SH-SY5Y (cell line): ENCODE measurements around the gene GARIN5B.

Experiments used
- GATA2 ChIP-seq: IDR thresholded peaks from 2 replicates; pipeline ENCODE4 v1.6.1; 2011; ENCODE audit warnings: mild to moderate bottlenecking, low read depth, low read length
- GATA3 ChIP-seq: IDR thresholded peaks from 2 replicates; pipeline ENCODE4 v1.6.1; 2011; ENCODE audit warnings: low read depth, mild to moderate bottlenecking, low read length, moderate library complexity

GARIN5B gene

DNA sequence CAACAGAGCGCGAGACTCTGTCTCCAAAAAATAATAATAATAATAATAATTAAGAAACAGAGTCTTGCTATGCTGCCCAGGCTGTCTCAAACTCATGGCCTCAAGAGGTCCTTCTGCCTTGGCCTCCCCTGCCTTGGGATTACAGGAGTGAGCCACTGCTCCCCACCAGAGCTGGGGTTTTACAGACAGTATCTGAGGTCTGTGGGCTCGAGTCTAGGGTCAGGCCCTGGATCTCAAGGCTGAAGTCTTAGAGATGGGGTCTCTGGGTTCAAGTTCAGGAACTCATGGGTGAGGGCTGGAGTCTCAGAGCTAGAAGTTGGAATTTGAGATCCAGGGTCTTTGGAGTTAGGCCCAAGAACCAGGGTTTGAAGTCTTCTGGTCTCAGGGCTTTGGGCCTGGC, 3.7 kb upstream of the GARIN5B start:
- TF ChIP-seq GATA2 (no peak), GATA3 (no peak)

DNA sequence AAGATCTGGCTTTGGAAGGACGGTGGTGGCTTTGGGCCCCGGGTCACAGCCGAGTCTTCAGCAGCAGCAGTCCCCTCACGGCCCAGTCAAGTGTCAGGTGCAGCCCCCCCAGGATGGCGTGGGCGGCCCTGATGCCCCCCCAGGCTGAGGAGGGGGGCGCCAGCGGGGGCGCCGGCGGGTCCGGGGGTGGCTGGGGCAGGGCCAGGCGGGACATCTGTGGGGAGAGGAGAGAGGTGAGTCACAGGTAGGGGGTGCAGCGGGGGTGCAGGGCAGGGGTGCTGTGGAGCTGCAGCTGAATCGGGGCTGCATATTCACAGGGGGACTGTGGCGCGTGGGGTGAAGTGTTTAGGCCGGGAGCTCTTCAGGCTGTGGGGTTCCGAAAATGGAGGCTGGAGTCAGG, 2.9 kb upstream of the GARIN5B start:
- TF ChIP-seq GATA3 (no peak), GATA2 (no peak)

DNA sequence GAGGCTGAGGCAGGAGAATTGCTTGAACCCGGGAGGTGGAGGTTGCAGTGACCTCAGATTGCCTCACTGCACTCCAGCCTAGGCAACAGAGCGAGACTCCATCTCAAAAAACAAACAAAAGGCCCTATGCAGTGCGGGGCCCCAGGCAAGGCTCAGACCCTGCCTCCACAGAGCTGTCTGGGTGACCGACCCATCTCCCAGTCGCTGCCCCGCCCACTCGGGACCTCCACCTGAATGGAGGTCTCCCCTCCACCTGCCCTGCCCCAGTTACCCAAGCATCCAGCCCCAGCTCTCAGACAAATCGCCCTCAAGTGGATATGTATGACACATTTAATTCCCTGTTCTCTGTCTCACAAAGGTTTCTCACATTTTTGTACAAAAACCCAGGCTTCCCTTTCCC, 2.2 kb upstream of the GARIN5B start:
- TF ChIP-seq GATA3 (no peak), GATA2 (no peak)

DNA sequence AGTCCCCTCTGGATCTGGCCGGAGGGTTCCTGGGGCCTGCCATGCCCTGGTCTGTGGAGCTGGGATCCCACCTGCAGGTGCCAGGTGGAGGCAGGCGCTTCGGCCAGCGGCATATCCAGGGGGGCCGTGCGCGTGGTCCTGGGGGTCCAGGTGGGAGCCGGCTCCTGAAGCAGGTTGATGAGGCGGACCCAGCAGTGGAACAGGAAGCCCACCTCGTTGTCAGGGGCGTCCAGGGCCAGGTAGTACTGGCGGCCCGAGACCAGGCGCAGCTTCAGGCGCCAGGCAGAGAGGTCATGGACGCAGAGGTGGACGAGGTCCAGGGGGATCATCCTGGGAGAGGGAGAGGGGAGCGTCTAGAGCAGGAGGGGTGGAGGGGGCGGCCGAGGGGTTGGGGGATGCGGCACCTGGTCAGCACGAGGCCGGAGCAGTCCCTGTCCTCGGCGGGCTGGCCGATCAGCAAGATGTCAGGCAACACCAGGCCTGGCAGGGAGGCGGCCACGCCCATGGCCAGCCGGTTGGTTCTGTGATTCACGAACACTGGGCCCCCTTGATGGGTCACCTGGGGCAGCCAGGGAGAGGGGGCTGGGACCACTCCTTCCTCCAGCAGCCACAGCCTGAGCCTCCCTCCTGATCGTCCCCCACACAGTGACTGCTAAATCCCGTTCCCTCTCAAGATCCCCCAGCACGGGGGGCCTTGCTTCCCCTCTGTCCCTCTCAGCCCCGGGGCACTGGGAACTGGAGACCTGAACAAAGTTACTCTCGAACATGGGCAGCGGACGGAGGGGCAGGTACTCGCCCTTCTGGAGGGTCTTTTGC, 678 bp downstream of the GARIN5B start:
- TF ChIP-seq GATA3 (no peak), GATA2 (no peak)

DNA sequence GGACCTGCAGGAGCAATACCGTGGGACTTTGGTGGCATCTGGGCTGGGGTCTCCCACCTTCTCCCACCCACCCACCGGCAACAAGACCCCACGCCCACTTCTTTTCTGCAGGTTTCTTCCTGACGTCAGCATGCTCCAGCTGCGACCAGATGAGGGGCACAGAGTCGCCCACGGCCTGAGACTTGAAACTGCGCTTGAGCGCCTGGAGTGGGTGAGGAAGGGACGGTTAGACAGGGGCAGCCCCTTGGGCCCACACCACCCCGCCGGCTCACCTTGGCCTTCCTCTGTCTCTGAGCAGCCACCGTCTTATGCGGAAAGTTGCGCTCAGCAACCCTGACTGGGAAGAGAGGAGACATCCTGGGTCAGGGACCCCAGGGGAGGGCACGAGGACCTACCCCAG, 2.2 kb downstream of the GARIN5B start:
- TF ChIP-seq GATA2 (no peak), GATA3 (no peak)

DNA sequence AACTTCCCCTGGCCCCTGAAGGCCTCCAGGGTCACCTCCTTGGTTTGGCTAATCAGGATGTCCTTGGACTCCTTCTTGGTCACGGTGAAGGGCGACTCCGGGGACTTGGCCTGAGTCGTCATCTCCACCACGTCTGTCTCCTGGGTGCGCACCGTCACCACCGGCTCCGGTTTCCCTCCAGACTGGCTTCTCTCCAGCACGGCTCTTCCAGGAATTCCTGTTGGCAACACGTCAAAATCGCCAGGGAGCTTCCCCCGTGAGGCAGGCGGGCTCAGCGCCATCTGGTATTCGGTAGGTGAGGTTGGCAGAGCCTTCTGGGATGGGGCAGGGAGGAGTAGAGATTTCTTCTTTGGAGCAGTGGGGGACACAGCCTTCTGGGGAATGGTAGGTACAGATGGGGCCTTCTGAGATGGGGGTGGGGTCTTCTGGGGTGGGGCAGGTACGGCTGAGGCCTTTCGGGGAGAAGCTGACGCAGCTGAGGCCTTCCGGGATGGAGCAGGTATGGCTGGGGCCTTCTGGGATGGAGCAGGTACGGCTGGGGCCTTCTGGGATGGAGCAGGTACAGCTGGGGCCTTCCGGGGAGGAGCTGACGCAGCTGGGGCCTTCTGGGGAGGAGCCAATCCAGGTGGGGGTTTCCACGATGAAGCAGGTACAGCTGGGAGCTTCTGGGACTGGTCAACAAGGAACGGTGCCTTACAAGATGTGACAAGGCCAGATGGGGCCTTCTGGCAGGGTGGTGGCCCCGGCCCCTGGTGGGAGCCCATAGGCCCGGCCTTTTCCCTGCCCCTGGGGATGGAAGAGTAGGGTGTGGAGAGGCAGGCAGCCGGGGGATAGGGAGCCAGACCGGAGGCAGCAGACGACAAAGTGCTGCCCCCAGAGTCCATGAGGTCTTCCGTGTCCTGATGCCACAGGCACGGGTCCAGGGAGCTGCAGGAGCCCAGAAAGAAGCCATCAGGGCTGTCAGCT, 3.8 kb downstream of the GARIN5B start:
- TF ChIP-seq GATA2 (no peak), GATA3 (no peak)

DNA sequence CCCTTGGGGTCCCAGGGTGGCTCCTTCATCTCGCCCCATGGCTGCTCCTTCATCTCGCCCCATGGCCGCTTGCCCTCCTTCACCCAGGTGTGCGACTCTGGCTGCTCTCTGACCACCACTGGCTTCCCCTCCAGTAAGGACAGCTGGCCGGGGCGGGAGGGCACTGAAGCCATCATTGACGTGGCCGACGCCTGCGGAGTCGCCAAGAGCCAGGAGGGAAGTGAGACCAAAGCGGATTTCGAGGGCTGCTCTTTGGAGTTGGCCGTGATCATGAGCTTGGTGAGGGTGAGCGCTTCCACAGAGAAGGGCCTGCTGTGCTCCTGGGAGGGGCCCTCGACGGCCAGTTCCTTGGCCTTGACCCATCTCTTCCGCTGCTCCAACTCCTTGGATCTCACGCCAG, 4.6 kb downstream of the GARIN5B start:
- TF ChIP-seq GATA3 (no peak), GATA2 (no peak)

DNA sequence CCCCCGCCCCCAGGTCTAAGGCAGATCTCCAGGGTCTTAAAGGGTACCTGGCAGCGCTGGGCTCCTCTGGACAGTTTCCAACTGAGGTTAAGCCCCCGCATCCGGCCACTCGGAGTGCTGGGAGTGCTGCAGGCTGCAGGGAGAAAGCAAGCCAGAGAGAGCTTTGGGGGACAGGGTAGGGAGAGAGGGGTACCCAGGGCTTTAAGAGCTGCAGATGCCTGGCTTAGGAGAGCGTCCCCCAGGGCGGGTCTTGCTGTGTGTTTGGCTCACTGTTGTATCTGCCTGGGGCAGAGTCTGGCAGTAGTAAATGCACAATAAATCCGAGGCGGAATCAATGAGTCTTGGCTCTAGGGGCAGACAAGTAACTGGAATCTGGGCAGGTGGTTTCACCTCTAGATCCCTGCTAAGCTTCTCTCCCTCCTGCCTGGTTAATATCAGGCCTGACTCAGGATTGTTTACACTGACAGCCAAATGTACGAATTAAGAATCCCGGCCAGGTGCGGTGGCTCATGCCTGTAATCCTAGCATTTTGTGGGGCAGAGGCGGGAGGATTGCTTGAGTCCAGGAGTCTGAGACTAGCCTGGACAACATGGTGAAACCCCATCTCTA, 7.7 kb downstream of the GARIN5B start:
- TF ChIP-seq GATA2 (no peak), GATA3 (no peak)

DNA sequence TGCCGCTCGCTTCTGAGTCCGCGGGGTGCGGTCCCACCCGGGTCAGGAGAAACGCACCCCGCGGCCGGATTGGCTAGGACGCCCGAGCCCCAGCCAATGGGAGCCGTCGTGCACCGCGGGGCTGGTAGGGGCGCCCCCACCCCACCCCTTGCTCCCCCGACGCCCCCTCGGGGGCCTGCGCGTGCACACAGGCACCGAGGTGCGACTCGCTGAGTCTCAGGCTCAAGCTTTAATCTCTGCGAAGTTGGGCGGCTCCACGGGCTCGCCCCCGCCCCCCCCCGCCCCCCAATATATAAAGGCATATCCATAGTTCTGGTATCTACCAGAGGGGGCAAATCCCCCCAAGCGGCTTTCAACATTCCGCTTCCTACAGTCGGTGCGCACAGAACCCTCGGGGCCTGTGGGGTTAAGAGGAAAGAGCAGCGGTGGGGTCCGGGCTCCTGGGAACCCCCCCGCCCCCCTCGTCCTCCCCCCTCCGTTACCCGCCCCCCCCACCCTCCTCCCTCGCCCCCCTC, 8.3 kb downstream of the GARIN5B start, which contains the start of gene COX6B2:
COX6B2 (minus strand) TSS at position 22 of the 515 bp plus-strand sequence. CDS start 198 bp downstream, outside the sequence.
- no peak for TF ChIP-seq GATA3
- no peak for TF ChIP-seq GATA2

DNA sequence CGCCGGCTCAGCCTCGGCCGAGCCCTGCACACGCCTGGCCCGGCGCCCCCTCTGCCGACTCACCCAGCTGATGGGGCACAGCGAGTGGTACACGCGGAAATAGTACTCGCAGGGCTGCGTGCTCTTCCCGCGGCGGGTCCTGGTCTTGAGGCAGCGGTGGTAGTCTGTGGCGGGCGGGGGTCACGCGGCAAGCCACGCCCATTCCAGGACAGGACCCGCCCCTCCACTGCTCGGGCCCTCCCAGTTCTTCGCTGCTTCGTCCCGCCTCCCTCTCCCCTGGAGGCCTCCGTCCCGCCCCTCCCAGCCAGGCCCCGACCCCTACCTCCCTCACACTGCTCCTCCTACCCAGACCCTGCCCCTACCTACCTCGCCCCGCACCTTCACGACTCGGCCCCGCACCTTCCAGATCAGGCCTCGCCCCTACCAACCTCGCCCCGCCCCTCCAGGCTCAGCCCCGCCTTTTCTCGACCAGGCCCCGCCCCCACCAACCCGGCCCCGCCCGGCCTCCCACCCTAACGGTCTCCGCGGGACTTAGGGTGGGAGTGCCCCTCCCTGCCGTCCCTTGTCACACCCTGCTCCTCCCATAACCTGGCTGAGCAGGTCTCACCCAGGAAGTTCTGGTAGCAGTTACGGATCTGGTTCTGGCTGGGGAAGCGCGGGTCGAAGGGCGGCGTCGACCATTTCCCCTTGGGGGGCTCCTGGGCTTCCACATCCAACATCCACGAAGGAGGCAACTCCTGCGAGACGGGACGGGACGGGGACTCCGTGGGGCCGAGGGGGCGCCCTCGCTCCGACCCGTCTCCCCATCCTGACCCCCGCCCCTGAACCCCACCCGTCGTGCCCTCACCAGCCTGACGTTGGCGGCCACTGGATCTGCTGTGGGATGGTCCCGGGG, 9.0 kb downstream of the GARIN5B start:
- no peak for TF ChIP-seq GATA3
- no peak for TF ChIP-seq GATA2

DNA sequence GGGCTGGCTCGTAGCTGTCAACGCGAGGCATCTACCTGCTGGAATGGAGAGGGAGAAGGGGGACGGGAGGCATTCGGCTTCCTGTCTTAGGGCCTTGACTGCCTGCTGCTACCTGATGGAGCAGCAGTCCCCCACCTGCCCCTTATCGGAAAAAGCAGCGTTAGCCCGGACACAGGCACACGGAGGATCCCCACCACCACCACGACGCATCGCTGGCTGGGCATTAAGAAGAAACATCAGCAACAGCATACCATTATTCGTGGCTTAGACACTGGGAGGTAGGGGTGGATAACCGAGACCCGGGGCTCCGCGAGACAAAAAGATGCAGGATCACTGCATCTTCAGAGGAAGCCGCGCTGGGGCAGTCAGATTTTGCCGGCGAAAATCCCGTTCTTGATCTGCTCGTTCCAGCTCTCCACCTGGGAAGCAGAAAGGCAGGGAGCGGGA, 9.7 kb downstream of the GARIN5B start:
- TF ChIP-seq GATA2, result no peak
- TF ChIP-seq GATA3, result no peak

DNA sequence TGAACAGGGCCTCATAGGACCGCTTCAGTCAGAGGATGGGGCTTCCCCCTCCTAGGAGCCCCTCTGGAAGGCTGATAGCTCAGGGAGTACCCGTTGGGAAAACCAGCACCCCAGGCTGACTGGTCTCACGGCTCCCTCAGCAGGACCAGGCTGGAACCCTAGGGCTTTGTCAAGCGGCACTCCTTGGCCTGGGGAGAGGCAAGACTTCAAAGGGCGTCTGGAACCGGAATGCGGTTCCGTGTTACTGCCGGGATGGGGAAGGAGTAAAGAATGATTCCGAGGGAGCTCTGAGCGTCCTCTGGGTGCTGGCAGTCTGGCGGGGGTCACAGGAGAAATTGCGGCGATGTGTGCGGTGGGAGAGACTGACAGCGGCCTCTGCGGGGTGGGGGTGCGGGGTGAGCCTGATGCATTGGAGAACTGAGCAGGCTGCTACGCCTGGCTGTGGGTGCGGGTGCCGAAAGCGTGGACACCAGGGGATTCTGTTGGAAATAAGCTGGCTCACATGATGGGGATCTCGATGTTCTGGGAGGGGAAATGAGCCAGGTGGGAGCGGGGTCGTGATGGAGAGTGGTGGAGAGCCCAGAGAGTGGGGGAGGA, 10.4 kb downstream of the GARIN5B start:
- TF ChIP-seq GATA3 (no peak), GATA2 (no peak)
